H1 (cell line): ENCODE data around the gene PATJ. TPM values are rescaled to one million over a fixed set of nuclear protein-coding genes. Genes with fewer than 3 reads are reported as not detected.
"Not testable (repeated sequence)": the region's sequence is repeated elsewhere in the genome, so short reads cannot be mapped to it uniquely, and the experiment has no call there.

Source experiments
- CTCF ChIA-PET: fragments of 300-600 bp; sonication (Branson Sonifier 250); formaldehyde crosslinking; loops from one replicate; lab custom pipeline; 2021; ENCODE audit not compliant: partially characterized antibody; lab: Charles Lee
- POLR2A ChIA-PET: fragments of 300-600 bp; sonication (Branson Sonifier 250); formaldehyde crosslinking; loops from one replicate; lab custom pipeline; 2021; ENCODE audit warnings: inconsistent platforms; ENCODE audit not compliant: partially characterized antibody; lab: Charles Lee
- DNase-seq, 2 experiments: peaks; one replicate each; pipeline versions ENCODE4 v3.0.0 to v3.0.0-alpha.2; 2010 to 2022; ENCODE audit warnings: low spot score in 2 of 2, low read depth in 1 of 2, mixed read lengths in 1 of 2
- FAIRE-seq: peaks from 2 replicates; lab custom pipeline; 2011; peaks lifted over from hg19 to GRCh38; lab: Jason Lieb, UNC
- H2AFZ ChIP-seq: 2 replicates; pipeline ENCODE4 v1.8.1; 2012; ENCODE audit warnings: low read length, inconsistent platforms
- H2AK5ac ChIP-seq: 2 replicates; pipeline ENCODE4 v1.6.1; 2013; ENCODE audit warnings: low read depth, low read length
- H2BK120ac ChIP-seq: replicated peaks from 2 replicates; pipeline ENCODE3; 2013; ENCODE audit warnings: low read depth, low read length, inconsistent platforms
- H2BK12ac ChIP-seq: 2 replicates; pipeline ENCODE4 v1.6.1; 2013; ENCODE audit warnings: low read depth, low read length
- H2BK15ac ChIP-seq: 2 replicates; pipeline ENCODE4 v1.6.1; 2013; ENCODE audit warnings: low read length
- H2BK20ac ChIP-seq: 2 replicates; pipeline ENCODE4 v1.6.1; 2013; ENCODE audit warnings: low read length
- H2BK5ac ChIP-seq: 2 replicates; pipeline ENCODE4 v1.6.1; 2013; ENCODE audit warnings: low read depth, low read length
- H3K14ac ChIP-seq: 2 replicates; pipeline ENCODE4 v1.6.1; 2013; ENCODE audit warnings: inconsistent platforms; ENCODE audit not compliant: insufficient read length
- H3K18ac ChIP-seq: 2 replicates; pipeline ENCODE4 v1.6.1; 2013; ENCODE audit warnings: low read length; ENCODE audit errors: extremely low read depth
- H3K23ac ChIP-seq: 2 replicates; pipeline ENCODE4 v1.6.1; 2013; ENCODE audit warnings: inconsistent platforms; ENCODE audit not compliant: insufficient read length
- H3K23me2 ChIP-seq: 2 replicates; pipeline ENCODE4 v1.6.1; 2013; ENCODE audit warnings: low read depth, low read length
- H3K27ac ChIP-seq: 2 replicates; pipeline ENCODE4 v1.6.1; 2011; ENCODE audit warnings: low read depth, low read length, inconsistent platforms
- H3K27me3 ChIP-seq, 4 experiments: replicated peaks in 1 of 4; 1 replicate in 1 of 4; 2 replicates in 3 of 4; pipeline versions ENCODE4 v1.6.1 to v1.8.1; 2011 to 2013; ENCODE audit warnings: low read length in 3 of 4, mild to moderate bottlenecking in 3 of 4, inconsistent platforms in 2 of 4, mixed read lengths in 2 of 4, moderate library complexity in 1 of 4; ENCODE audit not compliant: control insufficient read depth in 3 of 4, insufficient read depth in 3 of 4; ENCODE audit errors: extremely low read depth in 1 of 4
- H3K36me3 ChIP-seq, 4 experiments: 2 replicates each; pipeline versions ENCODE4 v1.6.1 to v1.8.1; 2011 to 2013; ENCODE audit warnings: mild to moderate bottlenecking in 4 of 4, low read length in 3 of 4, moderate library complexity in 2 of 4, control low read depth in 1 of 4, inconsistent platforms in 1 of 4; ENCODE audit not compliant: insufficient read depth in 4 of 4, control insufficient read depth in 2 of 4
- H3K4ac ChIP-seq: replicated peaks from 2 replicates; pipeline ENCODE3; 2013; ENCODE audit warnings: low read length, low read depth, mixed read lengths, inconsistent platforms; ENCODE audit not compliant: insufficient read length
- H3K4me1 ChIP-seq, 4 experiments: replicated peaks in 1 of 4; 1 replicate in 1 of 4; 2 replicates in 3 of 4; pipeline versions ENCODE4 v1.6.1 to v1.8.1; 2011 to 2013; ENCODE audit warnings: low read length in 3 of 4, inconsistent platforms in 2 of 4, mixed read lengths in 1 of 4; ENCODE audit not compliant: insufficient read depth in 4 of 4, control insufficient read depth in 3 of 4
- H3K4me2 ChIP-seq, 2 experiments: 2 replicates each; pipeline versions ENCODE4 v1.6.1 to v1.8.1; 2011 to 2013; ENCODE audit warnings: low read depth in 2 of 2, low read length in 2 of 2, control low read depth in 1 of 2, inconsistent platforms in 1 of 2, mild to moderate bottlenecking in 1 of 2; ENCODE audit not compliant: insufficient read depth in 1 of 2
- H3K4me3 ChIP-seq, 4 experiments: fragments of 200-600, 300-600 bp in 1 of 4; sonication (generic), shearing (Covaris generic), sonication (Bioruptor Twin) in 1 of 4; 2 replicates each; pipeline versions ENCODE4 v1.5.1 to v1.8.1; 2011 to 2016; ENCODE audit warnings: low read length in 4 of 4, low read depth in 3 of 4, control low read depth in 2 of 4, inconsistent platforms in 2 of 4, mild to moderate bottlenecking in 2 of 4, mixed read lengths in 1 of 4, moderate library complexity in 1 of 4; ENCODE audit not compliant: insufficient read depth in 2 of 4; ENCODE audit errors: extremely low read depth in 1 of 4
- H3K56ac ChIP-seq: replicated peaks from 2 replicates; pipeline ENCODE3; 2013; ENCODE audit warnings: low read depth, mild to moderate bottlenecking, mixed read lengths, low read length, inconsistent platforms; ENCODE audit not compliant: insufficient read length
- H3K79me1 ChIP-seq: 2 replicates; pipeline ENCODE4 v1.6.1; 2013; ENCODE audit warnings: low read depth, low read length, control low read depth
- H3K79me2 ChIP-seq, 2 experiments: 2 replicates each; pipeline versions ENCODE4 v1.6.1 to v1.8.1; 2012 to 2013; ENCODE audit warnings: low read length in 2 of 2, mild to moderate bottlenecking in 2 of 2, inconsistent platforms in 1 of 2; ENCODE audit not compliant: insufficient read depth in 2 of 2, control insufficient read depth in 1 of 2
- H3K9ac ChIP-seq, 4 experiments: replicated peaks in 1 of 4; 1 replicate in 1 of 4; 2 replicates in 3 of 4; pipeline versions ENCODE4 v1.6.1 to v1.8.1; 2011 to 2013; ENCODE audit warnings: low read depth in 3 of 4, low read length in 3 of 4, control low read depth in 2 of 4, mild to moderate bottlenecking in 2 of 4, moderate library complexity in 2 of 4, inconsistent platforms in 1 of 4; ENCODE audit errors: extremely low read depth in 1 of 4
- H3K9me3 ChIP-seq, 2 experiments: 2 replicates each; pipeline versions ENCODE4 v1.6.1 to v1.8.1; 2012 to 2013; ENCODE audit warnings: mild to moderate bottlenecking in 2 of 2, moderate library complexity in 2 of 2, control low read depth in 1 of 2, inconsistent platforms in 1 of 2, low read depth in 1 of 2, low read length in 1 of 2, mixed read lengths in 1 of 2; ENCODE audit not compliant: insufficient read depth in 2 of 2
- H4K20me1 ChIP-seq, 2 experiments: replicated peaks in 1 of 2; 2 replicates each; pipeline versions ENCODE3 to v1.8.1; 2011 to 2013; ENCODE audit warnings: inconsistent platforms in 2 of 2, low read length in 2 of 2, mild to moderate bottlenecking in 1 of 2; ENCODE audit not compliant: insufficient read depth in 2 of 2, control insufficient read depth in 1 of 2
- H4K5ac ChIP-seq: 2 replicates; pipeline ENCODE4 v1.6.1; 2013; ENCODE audit warnings: low read length, low read depth, mixed read lengths, inconsistent platforms; ENCODE audit not compliant: insufficient read length
- H4K8ac ChIP-seq: 2 replicates; pipeline ENCODE4 v1.8.0; 2013; ENCODE audit warnings: mild to moderate bottlenecking, moderate library complexity, low read length, inconsistent platforms; ENCODE audit not compliant: insufficient read depth; ENCODE audit errors: extremely low read depth
- H4K91ac ChIP-seq: replicated peaks from 2 replicates; pipeline ENCODE3; 2013; ENCODE audit warnings: low read length, mixed read lengths, inconsistent platforms; ENCODE audit not compliant: insufficient read length
- BACH1 ChIP-seq: IDR thresholded peaks from 2 replicates; pipeline ENCODE4 v1.6.1; 2012; ENCODE audit warnings: low read length, improper control_type of control experiment
- BCL11A ChIP-seq, 2 experiments: IDR thresholded peaks; one replicate each; pipeline ENCODE4 v1.6.1; 2011; ENCODE audit warnings: low read depth in 2 of 2, low read length in 2 of 2, mild to moderate bottlenecking in 2 of 2
- CHD1 ChIP-seq: IDR thresholded peaks from 2 replicates; pipeline ENCODE4 v1.6.1; 2012; ENCODE audit warnings: low read depth, low read length, improper control_type of control experiment
- RFX5 ChIP-seq: IDR thresholded peaks from 2 replicates; pipeline ENCODE4 v1.6.1; 2011; ENCODE audit warnings: low read depth, low read length, improper control_type of control experiment, borderline replicate concordance
- SP1 ChIP-seq: IDR thresholded peaks from 2 replicates; pipeline ENCODE4 v1.6.1; 2011; ENCODE audit warnings: low read depth, low read length
- WGBS, 2 experiments: shearing (Covaris generic) in 1 of 2; methylation state at CpG; one replicate each; pipeline versions ENCODE4 v1.1.6 to v1.1.7; 2013 to 2015; ENCODE audit warnings: low lambda C conversion rate in 2 of 2, mixed read lengths in 2 of 2, inconsistent platforms in 1 of 2, low coverage in 1 of 2, missing lambda C conversion rate in 1 of 2; ENCODE audit not compliant: insufficient replicate concordance in 2 of 2, insufficient coverage in 1 of 2, insufficient read length in 1 of 2; ENCODE audit errors: extremely low coverage in 1 of 2, missing lambda C conversion rate in 1 of 2; 5-methylcytosine and 5-hydroxymethylcytosine counted together
- polyA plus RNA-seq, 7 experiments: library from polyadenylated mRNA; depleted of rRNA in 3 of 7; stranded (reverse) in 5 of 7; unstranded in 2 of 7; fragments of >200 nt in 5 of 7; fragments of 200-250 nt in 2 of 7; gene quantifications; 1 replicate in 5 of 7; 2 replicates in 1 of 7; 4 replicates in 1 of 7; pipeline versions ENCODE4 v1.2.1 to v1.2.3, GENCODE V29; 2011 to 2013; ENCODE audit warnings: missing spikeins in 2 of 7, mixed read lengths in 2 of 7
- total RNA-seq: library from RNA; stranded (reverse); fragmentation: NEBNext Ultra II Directional; extraction: Animal tissue kit (Norgen Biotek cat#: 25700); gene quantifications from 2 replicates; pipeline ENCODE4 v1.2.1, GENCODE V29; 2021
- TF ChIP-seq, protein P1 (sequence below): IDR thresholded peaks from 2 replicates; pipeline ENCODE4 v1.6.1; 2012; ENCODE audit warnings: inconsistent platforms

Gene PATJ
- total and polyA plus RNA-seq, 2 of the 8 experiments (the other 6 are each of a cell fraction or from before 2014, with no cell fraction given) = 8.2 to 55.6 TPM

DNA sequence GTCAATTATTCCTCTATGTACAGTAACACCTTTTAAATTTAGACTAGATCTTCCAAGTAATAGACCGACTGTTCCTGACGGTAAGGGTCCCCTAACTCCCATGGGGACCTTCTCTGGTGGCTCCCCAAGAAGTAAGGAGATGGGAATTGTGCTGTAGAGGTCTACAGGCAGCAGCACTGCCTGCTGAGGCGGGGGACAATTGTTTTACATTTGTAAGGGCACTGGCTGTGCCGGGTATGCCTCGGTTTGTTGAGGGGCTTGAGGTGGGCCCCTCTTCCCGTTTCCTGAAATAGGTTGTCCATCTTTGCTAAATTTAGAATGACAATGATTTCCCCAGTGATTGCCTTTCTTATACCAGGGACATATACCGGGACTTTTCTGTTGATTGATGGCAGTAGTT, 439.3 kb downstream of the PATJ start (continued):
- TF ChIP-seq CHD1 = no peak
- TF ChIP-seq, protein P1, sequence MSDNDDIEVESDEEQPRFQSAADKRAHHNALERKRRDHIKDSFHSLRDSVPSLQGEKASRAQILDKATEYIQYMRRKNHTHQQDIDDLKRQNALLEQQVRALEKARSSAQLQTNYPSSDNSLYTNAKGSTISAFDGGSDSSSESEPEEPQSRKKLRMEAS = no peak
- TF ChIP-seq BACH1 = no peak
- no peak for TF ChIP-seq RFX5
- TF ChIP-seq BCL11A (IDR thresholded peaks at IDR 0.05; ENCODE audit: low read depth in 2 of 2, low read length in 2 of 2) = no peak
- TF ChIP-seq SP1 = 0 out of 2 replicates have a peak, but pooled peaks have one; percentile 56
- TF ChIP-seq, all 59 proteins: peak for 7

DNA sequence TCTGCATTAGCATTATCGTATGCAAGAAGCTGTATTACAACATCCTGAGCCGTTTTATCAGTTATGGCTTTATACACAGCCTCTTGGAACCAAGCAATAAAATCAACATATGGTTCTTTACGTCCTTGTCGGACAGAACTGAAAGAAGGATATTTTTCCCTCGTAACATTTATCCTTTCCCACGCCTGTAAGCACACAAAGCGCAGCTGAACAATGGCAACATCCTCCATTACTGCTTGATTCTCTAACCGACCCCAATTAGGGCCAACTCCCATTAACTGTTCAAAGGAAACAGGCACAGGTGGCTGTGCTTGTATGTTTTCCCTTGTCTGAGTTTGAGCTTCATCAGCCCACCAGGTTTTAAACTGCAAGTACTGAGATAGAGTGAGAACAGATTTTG, 439.9 kb downstream of the PATJ start:
- H3K56ac ChIP-seq, H3K79me1 ChIP-seq, H4K91ac ChIP-seq, H3K79me2 ChIP-seq, H3K23me2 ChIP-seq, H3K14ac ChIP-seq, H3K36me3 ChIP-seq, H4K8ac ChIP-seq, FAIRE-seq, H3K23ac ChIP-seq, H2BK12ac ChIP-seq, H2AFZ ChIP-seq, H3K27me3 ChIP-seq, H3K9me3 ChIP-seq, H3K4ac ChIP-seq, DNase-seq, H4K20me1 ChIP-seq, H2BK15ac ChIP-seq: not testable (repeated sequence)
- CTCF ChIA-PET = interaction anchor here (0.6 to 0.8 kb wide), 2 partner anchors 17 to 1111 kb away, joined by 3 to 4 read pairs; no protein-coding TSS in a partner anchor
- Histone ChIP-seq H2BK120ac (peak overlapping the region; percentile 97), H3K27ac (peak overlapping the region; percentile 51; the same call in 1 of the 2 replicates), H4K5ac (peak overlapping the region; percentile 63), H3K18ac (peak overlapping the region; percentile 92), H3K4me2 (peak overlapping the region; percentile 60 to 70), H2BK20ac (0 out of 2 replicates have a peak overlapping the region, but pooled peaks have one; percentile 92), H3K4me1 (peaks cover 13 to 35% (median 30%) of the 10 kb centered on the region in 4 experiments), H2AK5ac (peak overlapping the region; percentile 32; the same call in 1 of the 2 replicates), H3K4me3 (peak overlapping the region in 1 of 4 experiments; percentile 48; a peak in 4 of 8 replicates), H3K9ac (peak overlapping the region in 1 of 4 experiments; percentile 21; a peak in 1 of 7 replicates), H2BK5ac (peak overlapping the region; percentile 95; the same call in 1 of the 2 replicates)
- WGBS, 2 experiments = 23% methylated on average over 8 of the region's 8 CpGs; no CpG with 5 or more reads in 1 of the 2 experiments
- POLR2A ChIA-PET = interaction anchor here (1.9 to 27.8 kb wide), 3 partner anchors 8 to 254 kb away, joined by 7 to 1232 read pairs (median 46); partner anchors contain the start of gene L1TD1
